ENCODE measurements around the gene HLA-A.
"Not testable (repeated sequence)": the region's sequence is repeated elsewhere in the genome, so short reads cannot be mapped to it uniquely, and the experiment has no call there.

Gene HLA-A

DNA sequence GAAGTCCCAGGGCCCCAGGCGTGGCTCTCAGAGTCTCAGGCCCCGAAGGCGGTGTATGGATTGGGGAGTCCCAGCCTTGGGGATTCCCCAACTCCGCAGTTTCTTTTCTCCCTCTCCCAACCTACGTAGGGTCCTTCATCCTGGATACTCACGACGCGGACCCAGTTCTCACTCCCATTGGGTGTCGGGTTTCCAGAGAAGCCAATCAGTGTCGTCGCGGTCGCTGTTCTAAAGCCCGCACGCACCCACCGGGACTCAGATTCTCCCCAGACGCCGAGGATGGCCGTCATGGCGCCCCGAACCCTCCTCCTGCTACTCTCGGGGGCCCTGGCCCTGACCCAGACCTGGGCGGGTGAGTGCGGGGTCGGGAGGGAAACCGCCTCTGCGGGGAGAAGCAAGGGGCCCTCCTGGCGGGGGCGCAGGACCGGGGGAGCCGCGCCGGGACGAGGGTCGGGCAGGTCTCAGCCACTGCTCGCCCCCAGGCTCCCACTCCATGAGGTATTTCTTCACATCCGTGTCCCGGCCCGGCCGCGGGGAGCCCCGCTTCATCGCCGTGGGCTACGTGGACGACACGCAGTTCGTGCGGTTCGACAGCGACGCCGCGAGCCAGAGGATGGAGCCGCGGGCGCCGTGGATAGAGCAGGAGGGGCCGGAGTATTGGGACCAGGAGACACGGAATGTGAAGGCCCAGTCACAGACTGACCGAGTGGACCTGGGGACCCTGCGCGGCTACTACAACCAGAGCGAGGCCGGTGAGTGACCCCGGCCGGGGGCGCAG, at the start of gene HLA-A:
Gene HLA-A, plus strand, starts transcription at position 258 of the 778 bp plus-strand sequence. Its CDS starts 22 bp downstream, at position 280.
- DNase-seq (ENCODE audit: low read depth), result peak; percentile 86

DNA sequence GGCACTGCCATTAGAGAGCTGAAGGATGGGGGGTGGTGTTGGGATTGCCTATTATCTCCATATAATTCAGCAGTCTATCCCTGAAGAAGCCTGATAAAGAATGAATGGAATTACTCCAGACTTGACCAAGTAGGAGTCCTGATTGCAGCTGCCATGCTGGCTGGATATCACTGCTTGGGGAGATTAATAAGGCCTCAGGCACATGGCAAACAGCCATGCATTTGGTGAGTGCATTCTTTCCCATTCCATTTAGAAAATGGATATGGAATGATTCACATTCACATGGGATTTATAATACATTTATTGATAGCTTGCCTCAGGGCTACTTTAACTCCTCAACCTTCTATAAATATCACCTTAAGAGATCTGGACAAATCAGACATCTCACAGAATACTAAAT, 49.6 kb upstream of the HLA-A start:
- no peak for DNase-seq (ENCODE audit: low read depth)

DNA sequence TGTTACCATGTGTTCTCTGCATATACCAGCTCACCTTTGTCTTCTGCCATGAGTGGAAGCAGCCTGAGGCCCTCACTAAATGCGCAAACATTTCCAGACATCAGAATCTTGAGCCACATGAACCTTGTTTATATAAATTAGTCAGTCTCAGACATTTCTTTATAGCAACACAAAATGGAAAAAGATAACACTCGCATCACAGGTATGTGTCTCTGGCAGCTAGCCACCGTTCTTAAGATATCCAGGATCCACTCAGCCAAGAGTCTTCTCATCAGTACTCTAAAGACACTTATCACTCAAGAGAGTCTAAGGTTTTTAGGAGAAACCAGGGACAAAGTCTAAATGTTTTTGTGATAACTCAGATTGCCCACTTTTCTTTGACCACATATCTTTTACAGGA, 43.1 kb upstream of the HLA-A start:
- no peak for DNase-seq (ENCODE audit: low read depth)

DNA sequence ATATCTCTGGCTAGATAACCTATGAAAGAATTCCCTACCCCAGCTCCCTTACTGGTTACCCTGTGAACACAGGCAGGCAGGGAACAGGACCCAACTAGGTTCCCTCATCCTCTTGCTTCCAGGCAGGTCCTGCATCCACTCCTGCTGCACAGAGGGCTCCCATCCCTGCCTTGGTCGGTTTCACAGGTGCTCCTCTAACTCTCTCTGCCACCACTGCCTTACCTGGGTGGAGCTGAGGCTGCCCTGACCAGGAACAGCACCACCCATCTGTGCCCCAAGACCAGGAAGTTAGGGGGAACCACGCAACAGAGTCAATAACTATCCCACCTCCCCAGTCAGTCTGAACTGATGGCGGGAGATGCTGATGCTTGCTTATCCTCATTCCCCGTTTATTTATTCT, 37.0 kb upstream of the HLA-A start:
- no peak for DNase-seq (ENCODE audit: low read depth)

DNA sequence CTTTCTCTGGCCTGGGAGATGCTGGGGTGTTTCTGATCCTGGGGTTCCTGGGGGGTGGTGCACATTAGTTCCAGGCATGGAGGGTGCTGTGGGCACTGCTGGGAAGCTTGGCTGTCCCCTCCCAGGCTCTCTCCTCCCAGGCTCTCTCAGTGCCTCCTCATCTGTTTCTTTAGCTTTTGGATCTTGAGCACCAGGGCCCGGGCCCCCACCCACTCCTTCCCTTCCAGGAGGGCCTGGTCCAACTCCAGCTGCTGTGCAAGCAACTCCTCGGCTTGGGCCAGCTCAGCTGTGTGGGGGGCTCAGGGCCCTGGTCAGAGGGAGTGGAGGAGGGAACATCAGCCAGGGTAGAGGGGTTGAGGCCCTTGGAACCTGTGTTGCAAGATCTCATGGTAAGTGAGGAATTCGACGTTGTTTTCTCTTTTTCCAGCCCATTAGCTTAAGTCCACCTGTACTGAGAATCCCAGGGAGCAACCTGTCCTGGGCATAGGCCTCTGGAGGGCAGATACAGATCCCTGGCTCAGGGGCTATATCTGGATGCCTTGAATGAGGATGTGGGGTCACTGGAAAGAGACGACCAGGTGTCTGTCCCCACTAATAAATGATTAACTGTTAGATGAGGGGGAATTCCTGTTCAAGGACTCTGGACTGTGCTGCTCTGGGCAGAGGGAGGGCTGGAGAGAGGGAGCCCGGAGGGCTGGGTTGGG, 34.5 kb upstream of the HLA-A start:
- DNase-seq (ENCODE audit: low read depth), result no peak

DNA sequence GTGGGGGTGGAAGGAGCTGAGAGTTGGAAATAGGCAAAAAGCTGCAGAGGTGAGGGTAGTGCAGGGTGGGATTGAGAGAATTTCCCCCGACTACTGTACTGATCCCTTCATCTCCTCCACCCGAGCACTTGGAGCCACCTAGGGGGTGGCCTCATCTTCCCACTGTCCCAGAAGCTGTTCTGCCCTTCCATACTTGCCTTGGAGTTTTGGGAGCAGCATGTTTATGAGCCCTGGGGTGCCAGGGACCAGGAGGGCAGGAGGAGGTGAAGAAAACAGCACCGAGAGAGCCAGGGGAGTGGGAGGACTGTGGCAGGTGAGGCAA, 34.0 kb upstream of the HLA-A start:
- DNase-seq (ENCODE audit: low read depth), result no peak

DNA sequence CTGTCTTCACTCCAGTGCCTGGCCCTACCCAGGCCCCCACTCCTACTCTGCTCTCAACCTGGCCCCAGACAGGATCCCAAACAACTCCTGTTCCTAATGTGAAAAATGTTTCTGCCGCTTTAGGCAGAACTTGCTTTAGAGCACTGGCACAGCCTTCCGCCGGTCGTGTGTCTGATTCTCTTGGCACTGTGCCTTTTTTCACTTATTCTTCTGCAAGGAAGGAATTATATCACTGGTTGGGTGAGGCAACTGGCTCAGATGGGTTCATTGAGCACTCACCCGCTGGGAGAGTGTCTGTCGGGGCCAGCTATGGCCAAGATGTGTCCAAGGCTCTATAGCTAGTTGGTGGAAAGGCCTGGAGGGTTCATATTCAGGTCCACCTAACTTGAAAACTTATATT, 33.6 kb upstream of the HLA-A start:
- no peak for DNase-seq (ENCODE audit: low read depth)

DNA sequence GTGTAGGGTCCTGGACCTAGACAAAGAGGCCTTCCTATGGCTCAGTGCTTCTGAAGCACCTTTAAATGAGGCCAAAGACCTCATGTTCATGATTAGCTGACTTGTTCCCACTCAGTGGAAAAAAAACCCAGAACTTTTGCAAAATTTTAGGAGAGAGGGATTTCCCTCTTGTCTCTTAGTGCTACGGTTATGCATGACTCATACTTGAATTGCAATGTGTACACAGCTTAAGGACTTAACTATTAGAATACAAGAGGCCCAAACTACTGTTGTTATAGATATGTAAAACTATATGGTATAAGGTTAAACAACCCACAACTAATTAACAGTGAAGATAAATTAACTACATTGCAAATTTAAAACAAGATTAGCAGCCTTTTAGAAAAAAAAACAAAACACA, 32.3 kb upstream of the HLA-A start:
- no peak for DNase-seq (ENCODE audit: low read depth)

DNA sequence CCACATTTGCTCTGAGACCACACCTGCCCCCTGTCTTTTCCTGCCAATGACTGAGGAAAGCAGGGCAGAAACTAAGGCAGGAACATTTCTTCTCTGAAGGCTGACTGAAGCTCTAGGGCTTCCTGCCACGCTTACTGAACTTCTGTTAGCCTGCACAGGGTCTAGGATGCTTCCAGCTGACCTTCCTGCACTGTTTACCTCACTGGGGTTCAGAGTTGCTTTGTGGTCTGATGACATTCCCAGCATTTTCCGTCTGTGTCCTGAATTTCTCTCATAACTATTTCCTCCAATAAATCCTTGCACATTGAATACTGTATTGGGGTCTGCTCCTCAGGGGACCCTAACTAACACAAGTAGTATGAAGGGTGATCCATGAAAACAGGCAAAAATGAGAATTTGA, 29.5 kb upstream of the HLA-A start:
- DNase-seq (ENCODE audit: low read depth), result no peak

DNA sequence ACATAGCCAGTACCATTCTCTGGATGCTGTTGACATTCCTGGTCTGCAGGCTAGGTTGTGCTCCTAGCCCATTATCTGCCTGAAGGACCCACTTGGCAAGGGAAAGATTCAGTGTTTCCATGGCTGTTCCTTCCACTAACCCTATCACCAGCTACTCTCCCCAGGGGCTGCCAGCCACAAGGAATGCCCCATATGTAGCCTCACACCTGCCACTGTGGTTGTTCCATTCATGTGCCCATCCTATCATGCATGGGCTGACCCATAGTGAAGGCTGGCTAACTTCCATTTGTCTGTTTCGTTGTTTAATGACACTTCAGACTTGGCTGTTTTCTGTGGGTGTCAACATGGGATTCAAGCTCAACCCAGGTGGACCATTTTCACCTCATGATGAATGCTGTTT, 25.6 kb upstream of the HLA-A start:
- DNase-seq (ENCODE audit: low read depth), result no peak

DNA sequence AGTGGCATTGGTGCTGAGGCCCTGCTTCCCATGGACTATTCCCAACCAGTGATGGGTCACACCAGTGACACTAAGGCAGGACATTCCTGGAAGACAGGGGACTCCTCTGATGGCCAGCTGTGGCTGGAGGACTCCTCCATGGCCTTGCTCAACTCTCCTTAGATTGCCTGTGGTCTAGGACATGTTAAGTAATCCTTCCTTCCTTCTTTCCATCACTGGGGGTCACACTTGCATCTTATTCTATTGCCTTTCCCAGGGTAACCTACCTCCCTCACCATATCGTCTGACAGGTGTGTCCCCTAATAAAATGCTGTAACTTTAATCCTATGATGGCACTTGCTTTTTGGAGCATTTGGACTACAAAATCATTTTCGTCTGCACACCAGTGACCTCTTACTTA, 24.5 kb upstream of the HLA-A start:
- DNase-seq (ENCODE audit: low read depth), result no peak

DNA sequence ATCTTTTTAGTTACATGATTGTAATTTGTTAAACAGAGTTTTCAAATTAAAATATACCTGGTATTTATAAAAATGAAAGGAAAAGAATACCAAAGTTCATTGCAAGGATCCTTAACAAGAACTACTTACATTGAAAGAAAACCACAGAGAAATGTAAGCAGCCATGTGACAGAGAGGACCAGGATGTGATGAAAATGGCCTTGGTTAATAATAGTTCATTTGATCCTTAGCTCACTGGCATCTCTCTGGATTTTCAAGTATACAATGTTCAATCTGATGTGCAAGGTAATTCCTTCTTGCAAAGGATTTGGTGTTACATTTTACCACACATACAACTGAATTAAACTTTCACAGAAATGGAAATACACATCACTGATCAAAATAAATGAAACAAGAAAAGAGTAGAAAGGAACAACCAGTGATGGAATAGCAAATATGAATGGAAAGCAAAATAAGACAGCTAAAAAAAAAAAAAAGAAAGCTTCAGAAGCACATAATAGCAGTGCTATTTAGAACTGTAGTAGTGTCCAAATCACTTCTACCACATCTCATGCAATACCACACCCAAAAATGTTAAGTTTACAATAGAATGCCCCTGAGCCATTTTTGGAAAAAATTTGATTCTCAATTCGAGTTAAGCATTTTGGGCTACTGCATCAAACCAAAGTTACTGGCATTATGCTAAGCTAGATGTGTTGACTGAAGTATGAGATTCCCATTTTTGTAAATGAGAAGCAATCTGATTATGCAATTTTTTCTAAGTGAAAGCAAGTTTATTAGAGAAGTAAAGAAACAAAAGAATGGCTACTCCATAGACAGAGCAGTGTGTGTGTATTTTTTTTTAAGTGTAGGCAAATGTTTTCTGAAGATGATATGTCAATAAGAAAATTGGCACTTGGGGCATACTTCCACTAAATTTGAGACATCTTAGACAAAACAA, 22.6 kb upstream of the HLA-A start:
- no peak for DNase-seq (ENCODE audit: low read depth)

DNA sequence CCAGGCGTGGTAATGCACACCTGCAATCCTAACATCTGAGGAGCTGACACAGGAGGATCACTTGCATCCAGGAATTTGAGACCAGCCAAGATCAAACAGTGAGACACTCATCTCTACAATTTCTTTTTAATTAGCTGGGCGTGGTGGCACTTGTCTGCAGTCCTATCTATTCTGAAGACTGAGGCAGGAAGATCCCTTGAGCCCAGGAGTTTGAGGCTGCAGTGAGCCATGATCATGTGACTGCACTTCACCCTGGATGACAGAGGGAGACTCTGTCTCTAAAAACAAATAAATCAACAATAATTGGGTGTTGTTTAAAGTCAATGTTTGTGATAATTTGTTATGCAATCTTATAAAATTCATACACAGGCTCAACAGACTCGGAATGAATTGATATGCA, 18.0 kb upstream of the HLA-A start:
- DNase-seq (ENCODE audit: low read depth), result no peak

DNA sequence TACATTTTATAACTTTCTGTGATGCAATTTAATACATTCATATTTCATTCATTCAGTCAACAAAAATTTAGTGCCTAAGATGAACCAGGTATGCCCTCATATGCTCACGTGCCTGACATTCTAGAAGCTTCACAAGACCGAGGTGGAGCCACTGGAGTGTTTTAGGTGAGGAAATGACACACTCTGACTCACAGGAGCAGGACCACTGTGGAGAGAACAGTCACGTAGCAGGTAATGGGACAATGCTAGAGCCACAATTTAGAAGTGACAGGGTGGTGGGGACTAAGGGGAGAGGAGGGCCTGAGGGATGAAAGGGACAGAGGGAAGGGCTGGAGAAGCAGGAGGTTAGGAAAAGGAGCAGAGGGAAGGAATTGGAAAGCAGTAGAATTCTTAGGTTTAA, 17.6 kb upstream of the HLA-A start:
- DNase-seq (ENCODE audit: low read depth), result no peak

DNA sequence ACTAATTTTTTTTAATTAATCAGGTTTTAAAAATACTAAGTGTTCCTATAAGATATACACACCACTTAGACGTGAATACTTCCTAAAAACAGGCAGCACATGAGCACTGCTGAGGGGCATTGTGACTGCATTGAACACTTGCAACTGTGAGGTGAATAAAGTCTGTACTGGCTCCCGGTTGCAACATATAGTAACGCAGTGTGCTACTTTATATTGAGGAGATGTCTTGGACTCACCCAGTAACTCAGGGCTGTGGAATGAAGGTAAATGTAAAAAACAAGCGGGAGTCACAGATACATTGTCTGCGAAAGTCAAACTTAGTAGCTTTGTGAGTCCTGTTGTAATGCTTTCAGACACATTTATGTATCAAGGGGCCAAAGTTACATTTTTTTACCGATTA, 17.0 kb upstream of the HLA-A start:
- DNase-seq (ENCODE audit: low read depth), result no peak

DNA sequence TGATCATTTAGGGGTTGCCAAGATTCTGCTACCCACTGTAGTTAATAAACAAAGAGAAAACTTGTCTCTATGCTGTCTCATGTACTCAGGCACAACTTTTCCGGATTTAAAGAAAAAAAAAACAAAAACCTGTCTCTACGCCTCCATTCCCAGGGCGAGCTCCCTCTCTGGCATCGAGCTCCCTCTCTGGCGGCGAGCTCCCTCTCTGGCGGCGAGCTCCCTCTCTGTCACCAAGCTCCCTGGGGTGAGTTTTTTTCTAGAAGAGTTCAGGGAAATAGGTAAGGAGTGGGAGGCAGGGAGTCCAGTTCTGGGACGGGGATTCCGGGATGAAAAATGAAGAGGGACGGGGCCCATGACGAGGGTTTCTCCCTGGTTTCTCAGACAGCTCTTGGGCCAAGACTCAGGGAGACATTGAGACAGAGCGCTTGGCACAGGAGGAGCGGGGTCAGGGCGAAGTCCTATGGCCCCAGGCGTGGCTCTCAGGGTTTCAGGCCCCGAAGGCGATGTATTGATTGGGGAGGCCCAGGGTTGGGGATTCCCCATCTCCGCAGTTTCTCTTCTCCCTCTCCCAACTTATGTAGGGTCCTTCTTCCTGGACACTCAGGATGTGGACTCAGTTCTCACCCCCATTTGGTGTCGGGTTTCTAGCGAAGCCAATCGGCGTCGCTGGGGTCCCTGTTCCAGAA, 16.5 kb upstream of the HLA-A start:
- DNase-seq (ENCODE audit: low read depth), result no peak

DNA sequence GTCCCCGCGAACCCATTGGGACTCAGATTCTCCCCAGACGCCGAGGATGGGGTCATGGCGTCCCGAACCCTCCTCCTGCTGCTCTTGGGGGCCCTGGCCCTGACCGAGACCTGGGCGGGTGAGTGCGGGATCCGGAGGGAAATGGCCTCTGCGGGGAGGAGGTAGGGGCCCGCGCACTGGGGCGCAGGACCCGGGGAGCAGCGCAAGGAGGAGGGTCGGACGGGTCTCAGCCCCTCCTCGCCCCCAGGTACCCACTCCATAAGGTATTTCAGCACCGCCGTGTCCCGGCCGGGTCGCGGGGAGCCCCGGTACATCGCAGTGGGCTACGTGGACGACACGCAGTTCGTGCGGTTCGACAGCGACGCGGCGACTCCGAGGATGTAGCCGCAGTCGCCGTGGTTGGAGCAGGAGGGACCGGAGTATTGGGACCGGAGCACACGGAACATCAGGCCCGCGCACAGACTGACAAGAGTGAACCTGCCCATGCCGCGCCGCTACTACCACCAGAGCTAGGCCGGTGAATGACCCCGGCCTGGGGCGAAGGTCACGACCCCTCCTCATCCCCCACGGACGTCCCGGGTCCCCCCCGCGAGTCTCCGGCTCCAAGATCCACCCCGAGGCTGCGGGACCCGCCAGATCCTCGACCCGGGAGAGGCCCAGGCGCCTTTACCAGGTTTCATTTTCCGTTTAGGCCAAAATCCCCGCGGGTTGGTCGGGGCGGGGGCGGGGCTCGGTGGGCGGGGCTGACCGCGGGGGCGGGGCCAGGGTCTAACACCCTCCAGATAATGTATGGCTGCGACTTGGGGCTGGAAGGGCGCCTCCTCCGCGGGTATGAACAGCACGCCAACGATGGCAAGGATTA, 15.7 kb upstream of the HLA-A start:
- DNase-seq (ENCODE audit: low read depth), result peak; percentile 58

DNA sequence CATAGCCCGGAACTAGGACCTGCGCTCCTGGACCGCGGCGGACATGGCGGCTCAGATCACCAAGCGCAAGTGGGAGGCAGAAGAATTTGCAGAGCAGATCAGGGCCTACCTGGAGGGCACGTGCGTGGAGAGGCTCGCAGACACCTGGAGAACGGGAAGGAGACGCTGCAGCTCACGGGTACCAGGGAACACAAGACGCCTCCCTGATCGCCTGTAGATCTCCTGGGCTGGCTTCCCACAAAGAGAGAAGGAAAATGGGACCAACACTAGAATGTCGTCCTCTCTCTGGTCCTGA, 15.1 kb upstream of the HLA-A start:
- DNase-seq (ENCODE audit: low read depth), result no peak

DNA sequence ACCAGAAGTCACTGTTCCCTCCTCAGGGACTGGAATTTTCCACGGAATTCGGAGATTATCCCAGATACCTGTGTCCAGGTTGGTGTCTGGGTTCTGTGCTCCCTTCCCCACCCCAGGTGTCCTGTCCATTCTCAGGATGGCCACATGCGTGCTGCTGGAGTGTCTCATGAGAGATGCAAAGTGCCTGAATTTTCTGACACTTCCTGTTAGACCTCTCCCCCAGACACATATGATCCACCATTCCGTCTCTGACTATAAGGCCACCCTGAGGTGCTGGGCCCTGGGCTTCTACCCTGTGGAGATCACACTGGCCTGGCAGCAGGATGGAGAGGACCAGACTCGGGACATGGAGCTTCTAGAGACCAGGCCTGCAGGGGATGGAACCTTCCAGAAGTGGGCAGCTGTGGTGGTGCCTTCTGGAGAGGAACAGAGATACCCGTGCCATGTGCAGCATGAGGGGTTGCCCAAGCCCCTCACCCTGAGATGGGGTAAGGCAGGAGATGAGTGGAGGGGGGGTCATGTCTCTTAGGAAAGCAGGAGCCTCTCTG, 14.4 kb upstream of the HLA-A start:
- no peak for DNase-seq (ENCODE audit: low read depth)

DNA sequence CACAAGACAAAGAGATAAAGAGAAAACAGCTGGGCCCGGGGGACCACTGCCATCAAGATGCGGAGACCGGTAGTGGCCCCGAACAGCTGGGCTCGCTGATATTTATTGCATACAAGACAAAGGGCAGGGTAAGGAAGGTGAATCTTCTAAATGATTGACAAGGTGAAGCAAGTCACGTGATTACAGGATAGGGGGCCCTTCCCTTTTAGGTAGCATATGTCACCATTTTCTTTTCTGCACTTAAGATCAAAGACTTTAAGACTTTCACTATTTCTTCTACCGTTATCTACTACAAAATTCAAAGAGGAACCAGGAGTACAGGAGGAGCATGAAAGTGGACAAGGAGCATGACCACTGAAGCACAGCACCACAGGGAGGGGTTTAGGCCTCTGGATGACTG, 12.3 kb upstream of the HLA-A start:
- DNase-seq (ENCODE audit: low read depth), result not testable (repeated sequence)

DNA sequence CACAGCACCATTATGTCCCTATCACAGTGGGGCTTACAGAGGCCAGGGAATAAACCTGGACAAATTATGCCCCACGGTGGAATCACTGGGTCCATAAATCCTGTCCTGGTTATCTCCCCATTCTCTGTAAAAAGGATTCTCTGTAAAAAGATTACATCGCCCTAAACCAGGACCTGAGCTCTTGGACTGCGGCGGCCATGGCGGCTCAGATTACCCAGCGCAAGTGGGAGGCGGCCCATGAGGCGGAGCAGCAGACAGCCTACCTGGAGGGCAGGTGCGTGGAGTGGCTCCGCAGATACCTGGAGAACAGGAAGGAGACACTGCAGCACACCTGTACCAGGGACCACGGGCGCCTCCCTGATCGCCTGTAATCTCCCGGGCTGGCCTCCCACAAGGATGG, 8.4 kb upstream of the HLA-A start:
- no peak for DNase-seq (ENCODE audit: low read depth)

Data from activated T-helper 1 cell treated with Interleukin-2 at 50 U/mL for 16 hours (primary cell).